NCI-H345 treated with DMSO at 0.1 percent for 48 hours (cell line): Measurements from ENCODE around the gene ASPG.

Source experiments
- DNase-seq: peaks from one replicate; lab custom pipeline; 2025; ENCODE audit not compliant: unreplicated experiment; lab: John Stamatoyannopoulos, UW

The ASPG gene

DNA sequence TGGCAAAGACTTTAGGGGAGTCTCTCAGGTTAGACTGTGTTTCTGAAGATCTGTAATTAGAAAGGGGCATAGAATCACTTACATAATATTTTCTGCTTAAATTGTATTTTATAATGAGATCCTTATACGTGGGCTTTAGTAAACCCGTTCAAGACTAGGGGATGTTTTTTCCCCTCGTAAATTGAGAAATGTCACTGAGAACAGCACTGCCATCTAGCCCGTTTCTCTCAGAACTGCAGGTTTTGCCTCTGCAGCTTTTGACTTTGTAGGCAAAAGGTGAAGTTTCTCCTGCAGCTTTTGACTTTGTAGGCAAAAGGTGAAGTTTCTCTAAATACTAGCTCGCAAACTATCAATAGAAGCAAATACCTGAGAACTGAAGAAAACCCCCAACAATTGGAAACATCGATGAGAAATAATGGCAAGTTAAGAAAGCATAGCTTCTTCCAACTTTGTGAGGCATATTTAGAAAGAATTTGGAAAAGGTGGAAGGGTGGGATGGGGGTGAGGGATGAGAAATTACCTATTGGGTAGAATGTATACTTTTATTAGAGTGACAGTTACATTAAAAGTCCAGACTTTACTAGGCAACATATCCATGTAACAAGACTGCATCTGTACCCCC lies 9.9 kb upstream of the ASPG start:
- no peak for DNase-seq

DNA sequence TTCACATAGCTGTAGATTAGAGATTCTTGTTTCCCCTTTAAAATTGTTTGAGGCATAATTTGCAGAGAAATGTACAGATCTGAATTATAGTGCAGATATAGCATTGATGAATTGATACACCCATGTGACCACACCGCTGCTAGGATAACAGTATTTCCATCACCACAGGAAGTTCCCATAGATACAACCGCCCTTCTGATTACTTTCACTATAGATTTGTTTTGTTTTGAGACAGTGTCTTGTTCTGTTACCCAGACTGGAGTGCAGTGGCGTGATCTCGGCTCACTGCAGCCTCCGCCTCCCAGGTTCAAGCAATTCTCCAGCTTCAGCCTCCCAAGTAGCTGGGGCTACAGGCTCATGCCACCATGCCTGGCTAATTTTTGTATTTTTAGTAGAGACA lies 8.8 kb upstream of the ASPG start:
- DNase-seq, result no peak

DNA sequence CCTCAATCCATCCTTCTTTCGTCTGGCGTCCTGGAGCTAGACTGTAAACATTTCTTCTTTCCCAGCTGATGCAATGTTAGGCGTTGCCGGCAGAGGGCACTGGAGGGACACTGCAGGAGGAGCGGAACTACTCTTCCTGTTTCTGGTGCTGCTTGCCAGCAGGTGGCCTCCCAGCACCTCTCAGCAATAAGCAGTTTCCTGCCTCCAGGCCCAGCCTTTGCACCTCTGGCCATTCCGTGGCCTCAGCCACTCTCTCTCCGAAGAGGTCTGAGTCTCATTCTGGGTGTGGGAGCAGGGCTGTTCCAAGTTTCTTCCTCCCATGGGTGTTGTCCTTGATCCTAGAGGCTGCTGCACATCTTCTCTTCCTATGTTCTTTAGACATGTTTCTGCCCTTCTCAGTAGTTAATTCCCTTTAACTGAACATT lies 7.5 kb upstream of the ASPG start:
- peak; percentile 64 for DNase-seq

DNA sequence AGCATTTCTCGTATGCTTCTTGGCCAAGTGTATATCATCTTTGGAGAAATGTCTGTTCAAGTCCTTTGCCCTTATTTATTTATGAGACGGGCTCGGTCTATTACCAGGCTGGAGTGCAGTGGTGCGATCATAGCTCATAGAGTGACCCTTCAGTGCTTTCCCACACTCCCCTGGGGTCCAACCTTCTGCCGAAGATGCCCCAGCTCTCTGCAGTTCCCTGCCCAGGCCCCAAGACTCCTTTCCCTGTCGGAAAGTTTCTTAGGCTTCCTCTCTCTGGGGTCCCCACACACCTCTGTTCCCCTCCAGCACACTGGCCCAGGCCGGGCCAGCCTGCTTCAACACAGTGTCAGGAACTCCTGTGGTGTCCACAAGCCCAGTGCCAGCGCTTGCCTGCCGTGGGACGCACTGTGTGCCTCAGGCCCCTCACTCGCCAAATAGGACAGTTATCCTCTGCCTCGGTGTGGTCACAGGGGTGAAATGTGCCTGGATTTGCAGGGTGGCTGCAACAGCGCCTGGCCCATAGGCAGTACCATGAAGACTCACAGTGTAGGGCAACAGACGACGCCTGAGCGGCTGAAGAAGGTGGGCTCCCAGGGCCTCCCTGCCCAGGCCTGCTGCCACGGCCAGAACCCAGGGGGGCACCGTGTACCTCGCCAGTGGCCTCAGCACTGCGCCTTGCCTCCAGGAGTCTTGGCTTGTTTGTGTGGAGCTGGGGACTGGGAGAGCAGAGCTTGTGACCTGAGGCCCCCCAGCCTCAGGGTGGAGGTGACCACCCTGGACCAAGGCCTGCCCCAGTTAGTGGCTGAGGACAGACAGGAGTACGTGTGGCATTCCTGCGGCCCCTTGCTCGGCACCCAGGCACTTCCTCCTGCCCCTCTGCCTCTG lies 4.9 kb upstream of the ASPG start:
- DNase-seq, result no peak

DNA sequence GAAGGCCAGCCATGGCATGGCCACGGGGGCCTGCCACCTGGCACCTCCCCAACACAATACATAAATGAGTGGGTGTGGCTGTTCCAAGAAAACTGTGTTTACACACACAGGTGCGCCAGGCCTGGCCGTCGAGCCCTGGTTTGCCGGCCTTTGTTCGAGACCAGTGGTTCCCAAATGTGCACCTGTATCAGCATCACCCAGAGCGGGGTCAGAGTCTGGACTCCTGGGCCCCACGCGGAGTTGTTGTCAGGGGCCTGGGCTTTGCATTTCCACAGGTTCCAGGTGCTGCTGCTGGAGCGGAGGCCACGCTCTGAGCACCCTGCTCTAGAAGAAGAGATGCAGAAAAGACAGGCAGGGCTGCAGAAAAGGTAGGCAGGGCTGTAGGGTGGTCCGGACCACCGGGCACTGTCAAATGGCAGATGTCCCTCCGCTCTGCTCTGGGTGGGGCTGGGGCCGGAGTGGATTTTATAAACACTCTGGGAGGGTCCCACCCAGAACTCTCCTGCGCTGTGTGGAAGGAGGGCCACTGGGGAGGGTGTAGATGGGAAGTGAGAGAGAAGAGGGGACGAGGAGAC lies 4.2 kb upstream of the ASPG start:
- no peak for DNase-seq

DNA sequence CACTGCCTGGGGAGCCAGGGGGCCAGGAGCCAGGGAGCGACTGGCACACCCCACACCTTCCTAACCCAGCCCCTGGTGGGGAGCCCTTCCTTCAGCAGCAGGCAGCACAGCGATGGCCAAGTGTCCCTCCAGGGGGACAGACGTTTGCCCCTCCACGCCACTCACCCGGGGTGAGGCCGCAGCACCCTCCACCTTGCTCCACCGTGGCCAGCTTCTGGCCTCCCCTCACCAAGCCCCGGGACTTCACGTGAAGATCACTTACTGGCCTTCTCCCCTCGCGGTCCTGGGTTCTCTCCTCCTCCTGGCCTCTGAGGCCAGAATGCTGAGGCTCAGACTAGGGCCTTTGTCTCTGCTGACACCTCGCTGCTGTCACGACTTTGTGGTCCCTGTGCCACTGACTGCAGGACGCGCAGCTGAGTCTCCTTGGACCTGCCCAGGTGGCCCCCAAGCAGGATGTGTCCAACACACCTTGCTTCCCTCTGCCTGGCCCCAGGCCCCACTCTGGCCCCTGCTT lies 3.5 kb upstream of the ASPG start:
- no peak for DNase-seq

DNA sequence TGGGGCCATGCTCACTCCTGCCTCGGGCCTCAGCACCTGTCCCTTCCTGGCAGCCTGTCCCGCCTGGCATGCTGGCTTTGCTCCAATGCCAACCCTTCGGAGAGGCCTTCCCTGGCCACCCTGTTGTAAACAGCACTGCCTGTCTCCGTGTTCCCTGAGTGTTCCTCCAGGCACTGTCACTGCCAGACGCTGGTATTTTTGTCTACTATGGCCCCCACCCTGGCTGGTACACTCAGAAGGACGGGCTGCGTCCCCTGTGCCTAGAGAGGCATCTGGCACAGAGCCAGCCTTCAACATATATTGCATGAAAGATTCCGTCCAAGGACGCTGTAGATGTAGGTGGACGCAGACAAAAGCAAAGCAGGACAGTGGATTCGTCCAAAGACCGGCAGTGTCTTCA lies 2.7 kb upstream of the ASPG start:
- no peak for DNase-seq

DNA sequence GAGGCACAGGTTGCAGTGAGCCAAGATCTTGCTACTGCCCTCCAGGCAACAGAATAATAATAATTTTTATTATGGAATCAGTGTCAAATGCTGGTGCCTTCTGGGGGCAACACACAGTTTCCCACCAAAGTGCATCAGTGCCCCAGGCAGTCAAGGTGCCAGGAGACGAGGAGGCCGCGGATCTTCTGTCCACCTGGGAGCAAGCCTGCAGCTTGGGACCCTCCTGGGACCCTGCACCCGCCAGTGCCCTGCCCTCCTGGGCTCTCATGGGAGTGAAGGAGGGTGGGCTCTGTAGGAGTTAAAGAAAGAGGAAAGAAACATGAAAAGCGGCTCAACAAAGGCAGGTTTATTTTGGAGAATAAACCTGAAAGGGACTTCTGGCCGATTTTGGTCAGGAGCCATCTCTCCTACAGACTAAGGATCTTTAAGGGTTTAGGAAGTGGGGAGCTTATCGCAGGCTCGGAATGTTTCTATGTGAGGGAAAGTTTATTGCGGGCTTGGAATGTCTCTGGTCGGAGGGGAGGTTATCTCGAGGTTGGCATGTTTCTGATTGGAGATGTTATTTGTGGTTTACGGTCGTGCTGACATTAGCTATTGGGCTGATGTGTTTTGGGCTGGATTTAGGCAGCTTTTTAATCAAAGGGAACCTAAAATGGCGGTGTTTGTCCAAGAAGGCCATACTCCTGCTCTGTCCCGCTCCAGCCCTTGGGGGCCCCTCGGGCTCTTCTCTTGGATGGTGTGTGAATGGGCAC lies 1.1 kb upstream of the ASPG start:
- DNase-seq, result no peak

DNA sequence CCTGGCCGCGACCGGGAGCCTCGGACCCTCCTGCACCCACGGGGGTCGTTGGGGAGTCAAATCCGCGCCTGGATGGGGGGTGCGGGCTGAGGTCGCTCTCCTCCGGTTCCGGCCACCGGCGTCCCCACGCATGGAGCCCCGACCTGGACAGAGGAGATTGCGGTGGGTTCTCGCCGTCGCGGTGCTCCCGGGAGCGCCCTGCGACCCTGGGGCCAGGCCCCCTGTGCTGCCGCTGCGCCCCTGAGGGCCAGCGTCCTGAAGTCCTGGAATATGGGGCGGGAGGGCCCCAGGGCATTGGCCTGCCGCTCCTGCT lies 345 bp downstream of the ASPG start:
- no peak for DNase-seq

DNA sequence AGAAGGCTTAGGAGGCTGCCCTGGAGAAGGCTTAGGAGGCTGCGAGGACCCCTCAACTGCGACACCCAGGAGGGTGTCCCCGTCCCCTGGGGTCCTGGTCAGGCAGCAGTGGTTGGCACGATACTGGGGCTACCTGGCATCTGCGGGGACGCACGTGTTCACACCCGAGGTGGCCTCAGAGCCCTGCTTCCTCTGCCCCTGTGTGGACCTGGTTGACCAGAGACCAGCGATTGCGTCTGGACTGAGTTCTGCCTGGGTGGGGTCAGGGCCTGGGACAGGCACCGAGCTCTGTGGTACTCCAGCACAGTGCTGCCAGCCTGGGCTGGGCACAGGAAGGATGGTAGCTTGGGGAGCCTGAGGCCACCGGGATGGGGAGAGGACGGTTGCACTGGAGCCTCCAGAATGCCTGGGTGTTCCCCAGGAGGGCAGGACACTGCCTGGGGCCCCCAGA lies 735 bp downstream of the ASPG start:
- no peak for DNase-seq

DNA sequence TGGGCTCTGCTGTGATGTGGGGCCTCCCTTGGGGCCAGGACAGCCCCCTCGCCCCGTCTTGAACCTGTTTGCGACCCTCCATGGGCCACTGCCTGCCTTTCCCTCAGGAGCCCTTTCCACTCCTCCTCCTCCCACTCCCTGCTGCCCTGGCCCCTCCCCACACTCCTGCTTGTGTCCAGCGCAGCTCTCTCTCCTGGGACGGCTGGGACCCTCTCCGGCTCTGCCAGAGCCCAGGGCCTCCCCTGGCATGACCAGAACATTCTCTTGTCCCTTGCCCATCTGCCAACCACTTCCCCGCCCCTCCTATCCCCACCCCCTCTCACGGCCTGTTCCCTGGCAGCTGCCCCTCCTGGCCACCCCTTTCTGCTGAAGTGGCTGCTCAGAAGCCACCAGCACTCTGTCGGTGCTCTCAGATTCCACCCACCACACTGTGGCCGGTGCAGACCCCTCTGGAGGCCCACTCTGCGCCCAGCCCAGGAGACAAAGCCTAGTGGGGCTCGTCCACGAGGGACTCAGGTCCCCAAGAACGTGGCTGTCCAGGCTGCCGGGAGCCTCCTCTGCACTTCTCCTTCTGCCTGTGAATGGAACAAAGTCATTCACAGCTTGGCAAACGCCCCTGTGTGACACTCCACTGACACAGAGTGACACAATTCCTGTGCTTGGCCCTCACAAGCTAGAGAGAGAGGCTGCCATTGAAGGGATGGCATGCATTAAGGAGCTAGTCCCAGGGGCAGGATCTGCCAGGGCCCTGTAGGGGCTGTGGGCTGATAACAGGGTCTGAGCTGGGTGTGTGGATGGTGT lies 1.4 kb downstream of the ASPG start:
- no peak for DNase-seq

DNA sequence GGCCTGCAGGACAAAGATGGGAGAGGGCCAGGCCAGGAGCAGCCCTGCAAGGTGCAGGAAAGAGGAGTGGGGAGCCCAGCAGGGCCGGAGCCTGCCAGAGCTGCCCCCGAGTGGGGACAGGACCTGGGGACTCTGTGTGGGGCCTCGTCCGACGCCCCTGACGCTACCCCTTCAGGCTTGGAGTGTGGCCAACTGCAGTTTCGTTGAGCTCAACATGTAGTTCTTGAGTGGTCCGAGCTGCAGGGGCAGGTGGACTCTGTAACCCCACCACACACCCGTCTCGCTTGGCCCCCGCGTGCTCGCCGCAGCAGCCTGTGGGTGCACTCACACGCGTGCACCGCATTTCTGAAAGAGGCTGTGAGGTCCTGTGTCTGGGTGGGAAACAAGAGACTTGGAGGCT lies 2.0 kb downstream of the ASPG start:
- DNase-seq, result no peak

DNA sequence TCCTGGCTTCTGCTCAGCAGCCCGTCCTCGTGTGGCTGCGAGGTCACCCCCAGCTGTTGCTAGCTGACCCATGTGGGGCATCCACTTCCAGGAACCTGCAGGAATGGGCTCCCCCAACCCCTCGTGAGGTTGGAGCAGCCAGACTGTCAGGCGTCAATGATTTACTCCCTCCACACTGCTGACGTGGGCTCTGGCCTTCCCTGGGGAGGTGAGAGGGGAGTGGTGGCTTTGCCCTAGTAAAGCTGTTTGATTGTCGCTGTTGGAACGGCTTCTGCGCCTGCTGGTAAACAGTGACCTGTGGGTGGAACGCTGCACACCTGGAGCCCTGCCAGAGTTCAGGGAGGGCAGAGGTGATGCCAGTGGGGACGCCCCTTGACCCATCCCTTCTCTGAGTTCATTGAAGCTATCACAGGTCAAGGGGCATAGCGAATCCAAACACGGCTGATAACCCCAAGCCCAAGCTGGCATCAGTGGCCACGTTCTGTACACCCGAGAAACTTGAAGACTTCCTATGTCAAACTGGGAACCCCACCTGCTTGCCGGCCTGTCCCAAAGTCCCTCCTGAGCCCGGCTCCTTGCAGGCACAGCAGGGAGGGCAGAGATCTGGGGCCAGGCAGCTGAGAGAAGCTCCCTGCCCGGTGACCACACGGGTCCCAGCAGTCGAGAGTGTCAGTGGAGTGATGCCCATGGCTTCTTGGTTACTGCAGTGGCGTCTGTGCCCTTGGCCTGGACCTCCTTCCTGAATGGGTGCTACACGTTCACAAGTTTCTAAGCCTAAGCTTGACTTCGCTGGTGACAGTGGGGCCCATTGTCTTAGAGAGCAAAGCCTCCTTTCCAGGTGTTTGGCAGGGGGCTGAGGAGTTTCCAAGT lies 2.7 kb downstream of the ASPG start:
- no peak for DNase-seq

DNA sequence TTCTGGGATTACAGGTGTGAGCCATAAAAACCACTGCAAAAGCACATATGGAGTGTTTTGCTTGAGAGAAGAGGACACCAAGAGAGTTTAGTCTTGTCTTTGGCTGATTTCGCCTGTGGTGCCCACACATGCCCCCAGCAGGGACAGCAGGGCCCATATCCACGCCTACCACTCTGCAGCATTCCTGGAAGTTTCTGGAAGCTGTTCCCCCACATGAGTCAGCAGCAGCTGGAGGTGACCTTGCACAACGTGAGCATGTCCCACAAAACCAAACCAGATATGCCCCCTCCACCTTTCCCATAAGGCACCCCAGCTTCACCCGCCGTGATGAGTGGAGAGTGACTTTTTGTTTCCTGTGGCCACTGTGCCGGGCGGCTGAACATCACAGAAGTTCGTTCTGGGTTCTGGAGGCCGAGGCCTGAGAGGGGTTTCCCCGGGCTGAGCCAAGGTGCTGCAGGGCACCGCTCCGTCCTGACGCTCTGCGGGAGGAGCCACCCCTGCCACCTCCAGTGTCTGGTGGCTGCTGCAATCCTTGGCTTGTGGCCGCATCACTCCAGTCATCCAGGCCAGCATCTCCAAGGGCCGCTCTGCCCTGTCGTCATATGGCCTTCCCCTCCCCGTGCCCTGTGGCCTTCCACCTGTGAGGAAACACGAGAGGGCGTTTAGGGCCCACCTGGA lies 4.7 kb downstream of the ASPG start:
- no peak for DNase-seq

DNA sequence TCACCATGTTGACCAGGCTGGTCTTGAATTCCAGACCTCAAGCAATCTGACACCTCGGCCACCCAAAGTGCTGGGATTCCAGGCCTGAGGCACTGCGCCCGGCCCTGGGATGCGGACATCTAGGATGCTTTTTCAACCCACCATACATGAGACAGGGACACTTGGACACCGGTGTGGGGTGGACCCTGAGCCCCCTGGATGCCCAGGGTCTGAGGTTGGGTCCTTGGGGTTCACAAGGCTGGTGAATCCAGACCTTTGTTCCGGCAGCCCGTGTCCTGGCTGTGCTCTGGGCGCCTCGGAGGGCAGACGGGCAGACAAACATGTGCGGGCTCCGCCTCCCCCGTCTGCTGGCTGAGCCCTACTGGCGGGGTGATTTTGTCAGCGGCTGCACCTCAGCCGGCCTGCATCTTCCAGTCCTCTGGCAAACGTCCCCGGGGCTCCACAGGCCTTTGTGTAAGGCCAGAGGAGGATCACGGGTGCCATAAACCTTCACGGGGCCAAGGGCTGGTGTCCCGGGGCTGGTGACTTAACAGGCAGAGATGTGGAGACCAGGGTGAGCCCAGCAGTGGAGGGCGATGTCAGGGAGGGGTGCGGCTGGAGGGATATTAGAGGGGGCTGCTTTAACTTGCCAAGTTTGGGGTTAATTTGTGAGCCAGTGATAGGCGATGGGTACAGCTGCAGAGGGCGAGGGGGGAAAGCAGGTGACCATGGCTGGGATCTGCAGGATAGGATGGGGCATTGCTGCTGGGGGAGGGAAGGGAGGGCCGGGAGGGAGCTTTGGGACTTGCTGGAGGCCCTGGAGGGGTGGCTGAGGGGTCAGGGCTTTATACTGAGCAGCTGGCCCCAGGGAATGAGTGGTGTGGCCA lies 5.8 kb downstream of the ASPG start:
- DNase-seq, result no peak

DNA sequence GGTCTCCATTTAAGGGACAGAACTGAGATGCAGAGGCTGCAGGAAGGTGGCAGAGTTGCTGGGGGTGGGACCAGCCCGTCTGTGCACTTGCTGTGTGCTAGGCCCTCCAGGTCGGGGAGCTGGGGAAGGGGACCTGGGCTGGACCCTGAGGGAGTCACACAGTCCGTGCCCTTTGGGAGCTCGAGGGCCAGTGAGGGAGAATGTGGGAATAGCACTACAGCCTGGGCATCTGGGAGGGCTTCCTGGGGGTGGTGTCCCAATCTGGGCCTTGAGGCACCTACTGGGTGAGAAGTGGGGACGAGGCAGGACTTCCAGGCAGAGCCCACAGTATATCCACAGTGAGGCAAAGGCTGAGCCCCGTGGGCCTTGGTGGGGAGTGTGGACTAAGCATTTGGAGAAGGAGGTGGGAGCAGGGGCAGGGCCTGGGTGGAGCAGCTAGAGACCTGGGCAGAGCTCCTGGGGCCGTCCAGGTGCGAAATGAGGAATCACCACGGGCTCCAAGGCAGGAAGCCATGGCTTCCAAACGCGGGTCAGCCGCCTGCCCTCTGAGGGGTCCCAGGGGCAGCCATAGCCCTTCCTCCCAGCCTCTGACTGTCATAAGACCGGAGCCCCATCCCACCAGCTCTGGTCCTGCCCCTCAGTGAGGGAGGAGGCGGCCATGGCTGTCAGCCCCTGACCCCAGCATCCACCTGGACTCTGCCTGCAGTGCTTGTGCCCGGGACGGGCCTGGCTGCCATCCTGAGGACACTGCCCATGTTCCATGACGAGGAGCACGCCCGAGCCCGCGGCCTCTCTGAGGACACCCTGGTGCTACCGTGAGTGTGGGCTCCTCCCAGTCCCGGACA lies 6.6 kb downstream of the ASPG start:
- DNase-seq, result no peak

DNA sequence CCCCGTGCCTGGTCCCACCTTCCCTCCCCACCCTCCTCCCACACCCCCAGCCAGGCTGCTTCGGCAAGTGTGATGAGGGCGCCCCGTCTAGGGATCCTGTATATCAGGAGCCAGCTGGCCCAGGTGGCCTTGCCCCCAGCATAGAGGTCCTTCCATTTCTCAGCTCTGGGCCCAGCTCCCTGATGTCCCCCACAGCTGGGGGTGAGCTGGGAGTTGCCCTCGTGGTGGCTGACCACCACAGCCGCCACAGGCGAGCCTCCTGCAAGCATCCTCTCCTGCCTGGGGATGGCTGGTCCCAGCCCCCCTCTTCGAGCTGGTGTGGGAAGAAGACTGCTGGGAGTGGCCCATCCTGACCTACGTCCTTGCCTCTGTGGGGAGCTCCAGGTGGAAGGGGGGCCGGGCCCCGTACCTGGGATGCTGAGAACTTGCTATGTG lies 7.4 kb downstream of the ASPG start:
- no peak for DNase-seq
